ENCODE measurements around the gene VWC2L. TPM values are rescaled to one million over a fixed set of nuclear protein-coding genes. Genes with fewer than 3 reads are reported as not detected.

The VWC2L gene
- total RNA-seq, 1 donor from 2014 or later: not detected

GRCh38 chr2:214533541-214533940 lies 122.7 kb downstream of the VWC2L start:
- Mint-ChIP-seq H3K27ac (no peak overlapping the region), H3K27me3 (no peaks in the 10 kb centered on the region), H3K4me3 (no peak overlapping the region), H3K4me1 (no peaks in the 10 kb centered on the region), H3K9me3 (no peaks in the 10 kb centered on the region), H3K36me3 (ENCODE audit: low read depth) (no peaks in the 10 kb centered on the region)
- no peak for DNase-seq
- intact Hi-C loops (cut with micrococcal nuclease): no loop called here

- Mint-ChIP-seq H3K36me3 (ENCODE audit: low read depth) (no peaks in the 10 kb centered on the region), H3K27ac (no peak overlapping the region), H3K27me3 (no peaks in the 10 kb centered on the region), H3K4me3 (no peak overlapping the region), H3K4me1 (no peaks in the 10 kb centered on the region), H3K9me3 (no peaks in the 10 kb centered on the region)
- no peak for DNase-seq
- intact Hi-C loops (cut with micrococcal nuclease): no loop called here
Measured at GRCh38 chr2:214536625-214537024, 125.8 kb downstream of the VWC2L start.

GRCh38 chr2:214537929-214538328 lies 127.1 kb downstream of the VWC2L start:
- intact Hi-C loops (cut with micrococcal nuclease): no loop called here
- no peak for DNase-seq
- no peak overlapping the region for H3K27ac Mint-ChIP-seq
- H3K9me3 Mint-ChIP-seq: no peaks in the 10 kb centered on the region
- no peaks in the 10 kb centered on the region for H3K27me3 Mint-ChIP-seq
- H3K4me3 Mint-ChIP-seq: no peak overlapping the region
- no peaks in the 10 kb centered on the region for H3K36me3 Mint-ChIP-seq (ENCODE audit: low read depth)
- H3K4me1 Mint-ChIP-seq: no peaks in the 10 kb centered on the region

GRCh38 chr2:214542295-214542694 lies 131.4 kb downstream of the VWC2L start:
- Mint-ChIP-seq H3K9me3 (no peaks in the 10 kb centered on the region), H3K36me3 (ENCODE audit: low read depth) (no peaks in the 10 kb centered on the region), H3K4me3 (no peak overlapping the region)

GRCh38 chr2:214542866-214543265 lies 132.0 kb downstream of the VWC2L start:
- Mint-ChIP-seq H3K27ac (no peak overlapping the region), H3K4me3 (no peak overlapping the region), H3K4me1 (no peaks in the 10 kb centered on the region), H3K36me3 (ENCODE audit: low read depth) (no peaks in the 10 kb centered on the region), H3K9me3 (no peaks in the 10 kb centered on the region), H3K27me3 (no peaks in the 10 kb centered on the region)
- intact Hi-C loops (cut with micrococcal nuclease): no loop called here
- no peak for DNase-seq

More at GRCh38 chr2:214542295-214542694, 131.4 kb downstream of the VWC2L start:
- no peak for DNase-seq
- intact Hi-C loops (cut with micrococcal nuclease): no loop called here
- no peaks in the 10 kb centered on the region for H3K4me1 Mint-ChIP-seq
- H3K27me3 Mint-ChIP-seq: no peaks in the 10 kb centered on the region
- no peak overlapping the region for H3K27ac Mint-ChIP-seq

- H3K27ac Mint-ChIP-seq: no peak overlapping the region
- H3K4me1 Mint-ChIP-seq: no peaks in the 10 kb centered on the region
- H3K27me3 Mint-ChIP-seq: no peaks in the 10 kb centered on the region
- intact Hi-C loops (cut with micrococcal nuclease): no loop called here
- H3K9me3 Mint-ChIP-seq: no peaks in the 10 kb centered on the region
- H3K36me3 Mint-ChIP-seq (ENCODE audit: low read depth): no peaks in the 10 kb centered on the region
- DNase-seq: no peak
- H3K4me3 Mint-ChIP-seq: no peak overlapping the region
Measured at GRCh38 chr2:214543386-214543955, 132.6 kb downstream of the VWC2L start.

GRCh38 chr2:214545898-214546542 lies 135.2 kb downstream of the VWC2L start:
- Mint-ChIP-seq H3K36me3 (ENCODE audit: low read depth) (no peaks in the 10 kb centered on the region), H3K27me3 (no peaks in the 10 kb centered on the region), H3K4me1 (no peaks in the 10 kb centered on the region), H3K27ac (no peak overlapping the region), H3K4me3 (no peak overlapping the region), H3K9me3 (no peaks in the 10 kb centered on the region)
- no peak for DNase-seq
- intact Hi-C loops (cut with micrococcal nuclease): no loop called here

- no peaks in the 10 kb centered on the region for H3K36me3 Mint-ChIP-seq (ENCODE audit: low read depth)
- no peaks in the 10 kb centered on the region for H3K27me3 Mint-ChIP-seq
- DNase-seq: no peak
- H3K27ac Mint-ChIP-seq: no peak overlapping the region
- no peak overlapping the region for H3K4me3 Mint-ChIP-seq
- intact Hi-C loops (cut with micrococcal nuclease): no loop called here
- H3K9me3 Mint-ChIP-seq: no peaks in the 10 kb centered on the region
- H3K4me1 Mint-ChIP-seq: no peaks in the 10 kb centered on the region
Measured at GRCh38 chr2:214547931-214548330, 137.1 kb downstream of the VWC2L start.

- Mint-ChIP-seq H3K9me3 (no peaks in the 10 kb centered on the region), H3K4me3 (no peak overlapping the region), H3K36me3 (ENCODE audit: low read depth) (no peaks in the 10 kb centered on the region), H3K27ac (no peak overlapping the region), H3K27me3 (no peaks in the 10 kb centered on the region), H3K4me1 (no peaks in the 10 kb centered on the region)
- intact Hi-C loops (cut with micrococcal nuclease): no loop called here
- no peak for DNase-seq
Measured at GRCh38 chr2:214549946-214550345, 139.1 kb downstream of the VWC2L start.

GRCh38 chr2:214550786-214551185 lies 139.9 kb downstream of the VWC2L start:
- Mint-ChIP-seq H3K36me3 (ENCODE audit: low read depth) (no peaks in the 10 kb centered on the region), H3K27me3 (no peaks in the 10 kb centered on the region), H3K4me1 (no peaks in the 10 kb centered on the region), H3K27ac (no peak overlapping the region), H3K9me3 (no peaks in the 10 kb centered on the region), H3K4me3 (no peak overlapping the region)
- intact Hi-C loops (cut with micrococcal nuclease): no loop called here
- no peak for DNase-seq

GRCh38 chr2:214557884-214558283 lies 147.0 kb downstream of the VWC2L start:
- DNase-seq: no peak
- Mint-ChIP-seq H3K27me3 (no peaks in the 10 kb centered on the region), H3K27ac (no peak overlapping the region), H3K9me3 (no peaks in the 10 kb centered on the region), H3K36me3 (ENCODE audit: low read depth) (no peaks in the 10 kb centered on the region), H3K4me3 (no peak overlapping the region), H3K4me1 (no peaks in the 10 kb centered on the region)
- intact Hi-C loops (cut with micrococcal nuclease): no loop called here

GRCh38 chr2:214558341-214558740 lies 147.5 kb downstream of the VWC2L start:
- Mint-ChIP-seq H3K36me3 (ENCODE audit: low read depth) (no peaks in the 10 kb centered on the region), H3K4me3 (no peak overlapping the region), H3K27me3 (no peaks in the 10 kb centered on the region), H3K9me3 (no peaks in the 10 kb centered on the region), H3K27ac (no peak overlapping the region), H3K4me1 (no peaks in the 10 kb centered on the region)
- no peak for DNase-seq
- intact Hi-C loops (cut with micrococcal nuclease): no loop called here

GRCh38 chr2:214560176-214560575 lies 149.3 kb downstream of the VWC2L start:
- H3K4me3 Mint-ChIP-seq: no peak overlapping the region
- H3K9me3 Mint-ChIP-seq: no peaks in the 10 kb centered on the region
- intact Hi-C loops (cut with micrococcal nuclease): no loop called here

GRCh38 chr2:214560618-214561190 lies 149.8 kb downstream of the VWC2L start:
- no peaks in the 10 kb centered on the region for H3K4me1 Mint-ChIP-seq
- no peaks in the 10 kb centered on the region for H3K36me3 Mint-ChIP-seq (ENCODE audit: low read depth)
- H3K27ac Mint-ChIP-seq: no peak overlapping the region
- no peak for DNase-seq
- no peak overlapping the region for H3K4me3 Mint-ChIP-seq
- H3K27me3 Mint-ChIP-seq: no peaks in the 10 kb centered on the region
- H3K9me3 Mint-ChIP-seq: no peaks in the 10 kb centered on the region
- intact Hi-C loops (cut with micrococcal nuclease): no loop called here

More at GRCh38 chr2:214560176-214560575, 149.3 kb downstream of the VWC2L start:
- no peaks in the 10 kb centered on the region for H3K27me3 Mint-ChIP-seq
- DNase-seq: no peak
- no peaks in the 10 kb centered on the region for H3K4me1 Mint-ChIP-seq
- H3K36me3 Mint-ChIP-seq (ENCODE audit: low read depth): no peaks in the 10 kb centered on the region
- H3K27ac Mint-ChIP-seq: no peak overlapping the region

All from activated CD4-positive, alpha-beta T cell treated with anti-CD3 and anti-CD28 coated beads, Interleukin-2, amount 10 ng/mL, durations not matched to agents 24 days and 14 days (primary cell).